Endothelial cell (in vitro differentiated cells): ENCODE results near the gene CXCL11. TPM values are rescaled to one million over a fixed set of nuclear protein-coding genes. Genes with fewer than 3 reads are reported as not detected.

ENCODE experiments used
- DNase-seq: peaks from one replicate; pipeline ENCODE4 v3.0.0; 2021; ENCODE audit warnings: low spot score
- H3K27ac Mint-ChIP-seq: one replicate; pipeline ENCODE4 v1.8.0; 2021; ENCODE audit warnings: mixed read lengths, inconsistent platforms; ENCODE audit not compliant: unreplicated experiment
- H3K27me3 Mint-ChIP-seq: one replicate; pipeline ENCODE4 v1.8.0; 2021; ENCODE audit warnings: mild to moderate bottlenecking, moderate library complexity, mixed read lengths, inconsistent platforms; ENCODE audit not compliant: unreplicated experiment
- H3K36me3 Mint-ChIP-seq: one replicate; pipeline ENCODE4 v1.8.0; 2021; ENCODE audit warnings: mild to moderate bottlenecking, low read depth, mixed read lengths, inconsistent platforms; ENCODE audit not compliant: unreplicated experiment
- H3K4me1 Mint-ChIP-seq: one replicate; pipeline ENCODE4 v1.8.0; 2021; ENCODE audit warnings: mild to moderate bottlenecking, mixed read lengths, inconsistent platforms; ENCODE audit not compliant: unreplicated experiment
- H3K4me3 Mint-ChIP-seq: one replicate; pipeline ENCODE4 v1.8.0; 2021; ENCODE audit warnings: mild to moderate bottlenecking, mixed read lengths, inconsistent platforms; ENCODE audit not compliant: unreplicated experiment
- H3K9me3 Mint-ChIP-seq: one replicate; pipeline ENCODE4 v1.8.0; 2021; ENCODE audit warnings: mixed read lengths, inconsistent platforms; ENCODE audit not compliant: unreplicated experiment
- total RNA-seq: library from RNA; stranded (reverse); fragmentation: NEBNext Ultra II Directional; extraction: Animal tissue kit (Norgen Biotek cat#: 25700); gene quantifications from one replicate; pipeline ENCODE4 v1.2.1, GENCODE V29; 2021; ENCODE audit not compliant: unreplicated experiment
- TF ChIP-seq, protein P1 (sequence below): fragments of 200-600 bp; sonication (generic); IDR thresholded peaks from one replicate; pipeline ENCODE4 v1.5.0; 2021; ENCODE audit warnings: antibody characterized with exemption; ENCODE audit not compliant: unreplicated experiment

The CXCL11 gene
- total RNA-seq, 1 donor from 2014 or later, result not detected

- Mint-ChIP-seq H3K9me3 (no peaks in the 10 kb centered on the region), H3K27ac (no peak overlapping the region), H3K36me3 (peaks cover 3% of the 10 kb centered on the region), H3K4me3 (no peak overlapping the region), H3K27me3 (no peaks in the 10 kb centered on the region), H3K4me1 (peaks cover 10% of the 10 kb centered on the region)
- TF ChIP-seq, protein P1, sequence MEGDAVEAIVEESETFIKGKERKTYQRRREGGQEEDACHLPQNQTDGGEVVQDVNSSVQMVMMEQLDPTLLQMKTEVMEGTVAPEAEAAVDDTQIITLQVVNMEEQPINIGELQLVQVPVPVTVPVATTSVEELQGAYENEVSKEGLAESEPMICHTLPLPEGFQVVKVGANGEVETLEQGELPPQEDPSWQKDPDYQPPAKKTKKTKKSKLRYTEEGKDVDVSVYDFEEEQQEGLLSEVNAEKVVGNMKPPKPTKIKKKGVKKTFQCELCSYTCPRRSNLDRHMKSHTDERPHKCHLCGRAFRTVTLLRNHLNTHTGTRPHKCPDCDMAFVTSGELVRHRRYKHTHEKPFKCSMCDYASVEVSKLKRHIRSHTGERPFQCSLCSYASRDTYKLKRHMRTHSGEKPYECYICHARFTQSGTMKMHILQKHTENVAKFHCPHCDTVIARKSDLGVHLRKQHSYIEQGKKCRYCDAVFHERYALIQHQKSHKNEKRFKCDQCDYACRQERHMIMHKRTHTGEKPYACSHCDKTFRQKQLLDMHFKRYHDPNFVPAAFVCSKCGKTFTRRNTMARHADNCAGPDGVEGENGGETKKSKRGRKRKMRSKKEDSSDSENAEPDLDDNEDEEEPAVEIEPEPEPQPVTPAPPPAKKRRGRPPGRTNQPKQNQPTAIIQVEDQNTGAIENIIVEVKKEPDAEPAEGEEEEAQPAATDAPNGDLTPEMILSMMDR, result peak; percentile 78
- DNase-seq, result no peak
These were observed 40.1 kb downstream of the CXCL11 start for GRCh38 chr4:75995727-75996126.

- Mint-ChIP-seq H3K4me1 (peaks cover 31% of the 10 kb centered on the region), H3K36me3 (peaks cover 11% of the 10 kb centered on the region), H3K4me3 (no peak overlapping the region), H3K27ac (no peak overlapping the region), H3K27me3 (peaks cover 3% of the 10 kb centered on the region), H3K9me3 (no peaks in the 10 kb centered on the region)
- TF ChIP-seq, protein P1, result no peak
- DNase-seq, result no peak
These were observed 43.4 kb downstream of the CXCL11 start for GRCh38 chr4:75992462-75992861.

GRCh38 chr4:75989846-75990528, 45.9 kb downstream of the CXCL11 start:
- peak; percentile 6 for DNase-seq
- TF ChIP-seq, protein P1, result no peak
- Mint-ChIP-seq H3K9me3 (no peaks in the 10 kb centered on the region), H3K36me3 (peaks cover 11% of the 10 kb centered on the region), H3K4me3 (peak overlapping the region; percentile 94), H3K27me3 (peaks cover 5% of the 10 kb centered on the region), H3K27ac (peak overlapping the region; percentile 92), H3K4me1 (peaks cover 31% of the 10 kb centered on the region)

GRCh38 chr4:75985116-75985515, 50.8 kb downstream of the CXCL11 start:
- H3K4me1 Mint-ChIP-seq, result peaks cover 35% of the 10 kb centered on the region
- H3K9me3 Mint-ChIP-seq, result no peaks in the 10 kb centered on the region
- no peak overlapping the region for H3K27ac Mint-ChIP-seq
- DNase-seq, result no peak
- peaks cover 16% of the 10 kb centered on the region for H3K36me3 Mint-ChIP-seq
- TF ChIP-seq, protein P1, result no peak
- peaks cover 5% of the 10 kb centered on the region for H3K27me3 Mint-ChIP-seq
- H3K4me3 Mint-ChIP-seq, result no peak overlapping the region

Other genes with a start within 250 kb of the CXCL11 start
- gene PPEF2, start 133.6 kb downstream of the CXCL11 start, total RNA-seq, result not detected
- gene NAAA, start 95.1 kb downstream of the CXCL11 start, total RNA-seq, result 4.0 TPM
- 40.6 TPM for gene SDAD1, start 45.1 kb downstream of the CXCL11 start, total RNA-seq
- not detected for gene CXCL9, start 28.6 kb downstream of the CXCL11 start, total RNA-seq
- not detected for gene CXCL10, start 12.6 kb downstream of the CXCL11 start, total RNA-seq
- not detected for gene ART3, start 38.6 kb upstream of the CXCL11 start, total RNA-seq
- gene NUP54, start 112.3 kb upstream of the CXCL11 start, total RNA-seq, result 44.2 TPM
- 181 TPM for gene SCARB2, start 177.8 kb upstream of the CXCL11 start, total RNA-seq
- gene FAM47E, start 215.7 kb upstream of the CXCL11 start, total RNA-seq, result 1.1 TPM